NCI-H187 treated with DMSO at 0.1 percent for 48 hours (cell line): Measurements from ENCODE around the gene ZNF860.
"Not testable (repeated sequence)": the region's sequence is repeated elsewhere in the genome, so short reads cannot be mapped to it uniquely, and the experiment has no call there.

Experiments
- DNase-seq: peaks from one replicate; lab custom pipeline; 2025; lab: John Stamatoyannopoulos, UW

Gene ZNF860

DNA sequence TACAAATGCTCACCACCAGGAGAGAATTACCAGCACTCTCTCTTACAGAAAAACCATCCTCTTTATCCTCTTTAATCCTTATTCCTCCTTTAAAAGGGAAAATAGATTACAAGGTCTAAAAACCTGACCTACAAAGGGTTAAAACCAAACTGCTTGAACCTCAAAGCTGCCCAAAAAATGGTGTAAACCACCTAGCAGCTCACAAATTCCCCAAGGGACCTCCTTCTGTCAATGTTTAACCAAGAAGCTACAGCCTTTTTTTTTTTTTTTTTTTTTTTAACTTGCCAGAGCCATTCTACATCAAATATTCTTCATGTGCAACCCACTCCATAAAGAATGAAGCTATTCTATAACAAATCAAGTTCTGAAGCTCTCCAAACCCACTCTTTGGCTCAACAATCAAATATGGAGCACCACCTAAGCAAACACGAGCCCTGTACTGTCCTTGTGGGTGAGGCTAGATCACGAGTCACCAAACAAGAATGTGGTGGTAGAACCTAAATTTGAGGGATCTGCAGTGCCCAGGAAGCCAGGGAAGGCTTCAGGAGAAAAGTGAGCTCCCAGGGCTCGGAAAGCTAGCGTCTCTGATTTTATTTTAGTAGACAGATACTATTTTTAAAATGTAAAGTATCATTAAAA is 20.6 kb upstream of the ZNF860 start:
- DNase-seq: no peak

DNA sequence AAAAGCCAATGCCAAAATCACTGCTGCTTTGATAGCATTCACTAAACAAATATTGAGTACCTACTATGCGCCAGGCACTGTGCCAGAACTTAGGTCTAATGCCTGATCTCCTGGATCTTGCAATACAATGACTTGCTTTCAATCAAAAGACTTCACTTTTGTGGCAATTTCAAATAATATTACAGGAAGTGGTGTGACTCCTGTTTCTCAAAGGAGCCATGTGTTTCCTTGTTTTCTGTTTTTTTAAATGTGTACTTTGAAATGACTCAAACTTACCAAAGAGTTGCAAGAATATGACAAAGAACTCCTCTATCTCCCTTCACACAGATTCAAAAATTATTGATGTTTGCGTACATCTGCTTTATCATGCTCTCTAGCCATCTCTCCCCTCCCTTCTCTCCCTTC is 18.7 kb upstream of the ZNF860 start:
- DNase-seq: no peak

DNA sequence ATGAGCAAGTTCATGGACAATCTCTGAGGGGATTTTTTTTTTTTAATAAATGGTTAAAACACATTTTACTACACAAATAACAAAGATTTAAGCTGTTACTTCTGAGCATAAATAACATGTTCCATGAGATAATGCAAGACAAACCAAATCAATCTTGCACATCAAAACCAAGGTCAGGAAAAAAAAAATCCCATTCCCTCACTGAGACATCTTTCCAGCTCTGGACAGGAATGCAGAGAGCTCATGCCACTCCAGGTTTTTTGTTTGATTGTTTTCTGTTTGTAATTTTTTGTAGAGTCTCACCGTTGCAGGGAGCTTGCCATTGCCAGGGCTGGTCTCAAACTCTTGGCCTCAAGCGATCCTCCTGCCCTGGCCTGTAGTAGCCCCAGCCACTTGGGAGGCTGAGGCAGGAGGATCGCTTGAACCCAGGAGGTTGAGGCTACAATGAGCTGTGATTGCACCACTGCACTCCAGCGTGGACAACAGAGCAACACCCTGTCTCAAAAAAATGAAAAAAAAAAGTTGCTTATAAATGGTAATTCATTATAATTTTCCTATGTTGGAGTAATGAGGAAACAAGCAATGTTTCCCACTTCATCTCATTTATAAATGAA is 14.5 kb upstream of the ZNF860 start:
- DNase-seq: no peak

DNA sequence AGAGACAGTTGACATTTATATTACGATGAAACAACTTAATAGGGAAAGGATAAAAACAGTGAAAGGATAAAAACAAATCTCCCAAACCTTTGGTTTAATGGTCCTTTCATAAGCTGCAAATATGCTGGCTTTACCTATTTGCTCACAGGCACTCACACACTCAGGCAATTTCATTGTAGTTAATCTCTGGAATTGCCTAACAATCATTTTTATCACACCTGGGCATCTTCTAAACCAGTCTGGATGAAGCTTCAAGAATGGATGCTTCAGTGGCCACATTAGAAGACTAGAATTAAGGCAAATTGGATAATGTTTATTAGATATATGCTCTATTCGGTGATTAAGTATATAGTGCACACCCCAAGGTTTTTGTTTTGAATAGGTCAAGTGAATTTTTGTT is 14.0 kb upstream of the ZNF860 start:
- DNase-seq: no peak

DNA sequence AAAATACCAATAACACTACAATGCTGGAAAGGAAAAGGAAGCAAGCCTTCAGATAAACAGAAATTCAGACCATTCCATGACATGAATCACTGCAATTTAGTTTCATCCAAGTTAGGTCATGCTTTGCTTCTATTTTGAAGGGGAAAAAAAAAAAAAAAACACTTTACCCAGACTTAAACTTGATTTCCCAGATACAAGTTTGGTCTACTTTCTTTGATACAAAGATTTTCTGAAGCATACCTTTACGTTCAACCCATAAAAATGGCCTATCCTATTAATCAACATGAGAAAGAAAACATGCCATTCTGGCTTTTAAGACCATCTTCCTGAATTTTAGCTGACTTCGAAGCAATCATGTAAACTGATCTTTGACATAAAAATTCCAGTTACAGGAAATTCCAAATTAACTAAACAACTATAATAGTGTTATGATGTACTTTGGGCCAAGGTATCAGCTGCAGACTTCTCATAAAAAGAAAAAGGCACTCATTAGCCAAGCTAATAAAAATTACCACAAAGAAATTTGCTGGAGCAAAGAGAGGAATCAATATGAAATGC is 13.1 kb upstream of the ZNF860 start:
- no peak for DNase-seq

DNA sequence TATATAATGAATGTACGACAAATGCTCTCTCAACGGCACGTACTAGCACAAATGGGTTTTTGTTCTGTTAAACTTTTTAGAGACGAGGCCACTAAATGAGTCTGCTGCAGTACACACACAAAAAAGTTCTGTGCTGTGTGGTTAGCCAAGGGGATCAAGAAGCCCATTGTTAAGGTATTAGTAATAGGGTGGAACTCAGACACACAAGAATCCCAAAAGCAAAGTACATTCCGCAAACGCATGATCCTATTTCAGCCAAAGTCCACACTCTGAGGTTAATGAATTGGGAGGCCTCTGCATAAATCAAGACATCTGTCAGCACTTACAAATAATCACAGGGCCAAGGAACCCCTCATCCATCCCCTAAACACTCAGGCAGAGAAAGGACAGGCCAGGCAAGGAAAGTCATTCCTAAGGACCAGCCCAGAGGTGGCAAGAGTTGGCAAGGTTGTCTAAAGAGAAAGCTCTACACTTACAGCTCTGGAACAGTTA is 12.6 kb upstream of the ZNF860 start:
- no peak for DNase-seq

DNA sequence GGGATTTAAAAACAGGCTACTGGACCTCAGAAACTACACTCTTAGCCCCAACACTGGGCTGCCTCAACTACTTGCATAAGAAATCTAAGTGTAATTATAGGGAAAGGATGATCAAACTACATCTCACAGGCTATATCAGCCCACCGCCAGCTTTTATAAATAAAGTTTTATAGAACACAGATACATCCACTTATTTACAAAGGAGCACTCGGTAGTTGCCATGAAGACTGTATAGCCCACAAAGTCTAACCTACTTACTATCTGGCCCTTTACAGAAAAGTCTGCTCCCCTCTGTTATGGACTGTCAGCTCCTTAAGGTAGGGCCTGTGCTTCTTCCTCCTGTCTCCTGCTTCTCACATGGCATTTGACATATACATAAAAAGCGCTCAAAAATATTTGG is 9.9 kb upstream of the ZNF860 start:
- DNase-seq: no peak

DNA sequence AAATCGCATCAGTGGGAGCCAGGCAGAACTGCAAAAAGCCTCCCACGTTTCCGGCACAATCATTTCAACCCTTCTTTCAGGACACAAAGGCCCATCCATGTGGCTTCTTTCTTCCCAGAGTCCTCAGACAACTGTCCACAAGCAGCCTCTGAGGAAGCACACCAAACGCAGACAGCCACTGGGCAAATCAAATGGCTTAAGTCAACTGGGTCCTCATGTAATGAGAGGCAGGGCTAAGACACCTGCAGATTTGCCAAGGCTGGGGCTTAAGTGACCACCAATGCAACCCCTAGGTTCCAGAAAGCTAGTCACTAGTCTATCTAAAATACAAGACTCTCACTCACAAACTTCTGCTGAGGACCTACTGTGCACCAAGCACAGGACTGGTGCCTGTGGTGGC is 8.5 kb upstream of the ZNF860 start:
- DNase-seq: no peak

DNA sequence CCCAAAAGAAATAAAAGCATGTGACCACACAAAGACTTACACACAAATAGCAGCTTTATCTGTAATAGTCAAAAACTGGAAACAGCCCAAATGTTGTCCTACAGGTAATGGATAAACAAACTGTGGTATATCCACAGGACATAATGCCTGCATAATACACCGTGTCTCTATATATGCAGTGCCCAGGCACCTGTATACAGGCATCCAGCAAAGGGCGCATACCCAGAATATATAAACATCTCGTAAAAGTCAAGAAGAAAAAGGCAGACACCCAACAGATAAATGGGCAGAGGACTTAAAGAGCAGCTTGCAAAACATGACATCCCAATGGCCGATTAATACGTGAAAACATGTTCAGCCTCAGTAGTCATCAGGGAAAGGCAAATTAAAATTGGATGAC is 7.7 kb upstream of the ZNF860 start:
- DNase-seq: no peak

DNA sequence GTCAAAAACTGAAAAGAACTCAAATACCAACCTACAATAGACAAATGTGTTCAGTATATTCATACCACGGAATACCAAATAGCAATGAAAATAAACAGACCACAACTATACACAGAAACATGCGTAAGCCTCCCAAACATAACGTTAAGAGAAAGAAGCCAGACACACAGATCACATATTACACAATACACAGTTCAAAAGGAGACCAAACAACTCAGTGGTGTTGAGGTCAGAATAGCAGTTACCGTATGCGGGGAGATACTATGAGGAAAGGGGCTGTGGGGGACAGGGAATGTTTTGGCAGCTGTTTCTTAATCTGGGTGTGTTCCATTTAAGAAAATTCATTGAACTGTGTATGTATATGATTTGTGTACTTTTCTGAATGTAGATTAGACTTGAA is 7.1 kb upstream of the ZNF860 start:
- DNase-seq: no peak

DNA sequence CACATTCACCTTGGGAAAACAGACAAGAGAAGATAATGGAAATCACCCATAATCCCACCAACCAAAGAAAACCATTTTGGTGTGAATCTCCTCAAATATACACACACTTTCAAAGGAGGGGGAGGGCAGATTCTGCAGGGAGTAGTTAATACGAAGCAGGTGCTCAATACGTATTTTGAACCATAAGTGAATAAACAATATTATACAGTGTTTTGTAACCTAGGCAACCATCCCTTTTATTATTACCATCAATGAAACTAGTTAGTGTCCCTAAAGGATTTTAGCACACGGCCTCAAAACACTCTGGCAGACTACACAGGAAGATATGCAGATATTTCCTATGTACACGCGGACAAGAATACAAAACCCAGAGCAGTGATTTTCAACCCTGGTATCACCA is 6.6 kb upstream of the ZNF860 start:
- no peak for DNase-seq

DNA sequence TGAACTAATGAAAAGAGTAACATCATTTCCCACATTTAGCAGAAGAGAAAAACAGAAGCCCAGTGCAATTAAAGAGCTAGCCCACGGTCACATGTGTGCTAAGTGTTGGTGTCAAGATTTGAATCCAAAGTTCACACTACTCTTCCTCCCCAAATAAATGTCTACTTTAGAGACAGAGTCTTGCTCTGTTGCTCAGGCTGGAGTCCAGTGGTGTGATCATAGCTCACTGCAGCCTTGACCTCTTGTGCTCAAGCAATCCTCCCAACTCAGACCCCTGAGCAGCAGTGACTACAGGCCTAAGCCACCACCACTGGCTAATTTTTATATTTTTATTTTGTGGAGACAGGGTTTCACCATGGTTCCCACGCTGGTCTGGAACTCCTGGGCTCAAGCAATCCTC is 5.2 kb upstream of the ZNF860 start:
- no peak for DNase-seq

DNA sequence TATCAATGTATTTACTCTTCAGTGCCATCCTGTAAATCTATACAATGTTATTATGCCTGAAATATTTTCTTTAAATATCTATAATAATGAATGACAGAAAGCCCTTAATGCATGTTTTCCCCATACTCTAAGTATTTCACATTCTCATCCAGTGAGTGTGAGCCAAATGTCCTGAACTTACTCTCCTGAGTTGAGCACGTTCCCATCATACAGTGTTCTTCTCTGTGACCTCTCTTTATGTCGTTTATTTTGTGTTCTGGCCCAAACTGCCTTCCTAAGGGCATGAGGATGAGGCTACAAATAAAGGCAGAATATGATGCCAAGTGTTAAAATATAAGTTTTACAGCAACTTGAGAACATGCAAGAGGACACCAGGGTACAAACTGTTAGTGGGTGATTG is 3.8 kb upstream of the ZNF860 start:
- DNase-seq: no peak

DNA sequence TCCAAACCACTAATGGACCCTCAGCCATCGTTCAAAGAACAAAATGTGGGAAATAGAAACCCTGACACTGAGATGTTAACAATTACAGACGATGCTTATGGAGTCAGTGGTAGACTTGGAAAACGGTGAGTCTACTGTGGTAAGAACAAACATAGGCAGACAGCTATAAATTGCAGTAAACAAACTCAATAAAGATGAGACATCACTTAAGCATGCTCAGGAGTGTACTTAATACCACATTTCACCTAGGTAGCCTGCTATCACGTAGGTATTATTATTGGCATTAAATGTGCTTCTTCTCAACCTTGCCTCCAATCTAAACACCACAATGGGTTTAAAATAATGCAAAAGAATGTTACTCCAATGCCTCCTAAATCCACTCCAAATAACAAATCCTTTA is 3.0 kb upstream of the ZNF860 start:
- no peak for DNase-seq

DNA sequence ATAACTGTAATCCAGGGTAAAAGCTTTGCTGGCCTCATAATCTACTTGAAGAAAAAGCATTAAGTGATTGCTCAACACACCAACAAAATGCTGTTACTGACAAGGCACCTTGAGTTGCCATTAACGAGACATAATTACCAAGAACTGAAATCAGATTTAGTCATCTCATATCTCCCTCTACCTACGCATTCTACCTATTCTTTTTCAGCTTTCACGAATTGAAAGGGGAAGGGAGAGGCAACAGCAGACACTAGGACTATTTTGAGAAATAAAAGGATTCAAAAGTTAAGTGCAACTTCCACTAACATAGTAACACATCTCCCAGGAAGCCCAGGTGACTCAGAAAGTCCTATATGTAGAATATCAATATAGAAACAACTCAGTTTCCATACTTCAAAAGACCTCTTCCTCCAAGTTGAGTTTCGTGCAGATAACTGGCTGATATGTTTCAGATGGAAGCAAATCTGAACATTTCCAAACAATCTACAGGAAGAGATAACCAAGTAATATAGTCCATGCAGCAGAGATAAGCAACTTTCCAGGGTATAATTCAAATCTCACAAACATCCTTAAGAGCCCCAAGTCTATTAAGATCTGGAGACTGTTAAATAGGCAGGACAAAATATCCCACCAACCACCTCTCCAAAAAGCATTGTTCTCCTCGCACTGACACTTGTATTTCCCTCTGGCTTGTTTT is 2.4 kb upstream of the ZNF860 start:
- DNase-seq: no peak

DNA sequence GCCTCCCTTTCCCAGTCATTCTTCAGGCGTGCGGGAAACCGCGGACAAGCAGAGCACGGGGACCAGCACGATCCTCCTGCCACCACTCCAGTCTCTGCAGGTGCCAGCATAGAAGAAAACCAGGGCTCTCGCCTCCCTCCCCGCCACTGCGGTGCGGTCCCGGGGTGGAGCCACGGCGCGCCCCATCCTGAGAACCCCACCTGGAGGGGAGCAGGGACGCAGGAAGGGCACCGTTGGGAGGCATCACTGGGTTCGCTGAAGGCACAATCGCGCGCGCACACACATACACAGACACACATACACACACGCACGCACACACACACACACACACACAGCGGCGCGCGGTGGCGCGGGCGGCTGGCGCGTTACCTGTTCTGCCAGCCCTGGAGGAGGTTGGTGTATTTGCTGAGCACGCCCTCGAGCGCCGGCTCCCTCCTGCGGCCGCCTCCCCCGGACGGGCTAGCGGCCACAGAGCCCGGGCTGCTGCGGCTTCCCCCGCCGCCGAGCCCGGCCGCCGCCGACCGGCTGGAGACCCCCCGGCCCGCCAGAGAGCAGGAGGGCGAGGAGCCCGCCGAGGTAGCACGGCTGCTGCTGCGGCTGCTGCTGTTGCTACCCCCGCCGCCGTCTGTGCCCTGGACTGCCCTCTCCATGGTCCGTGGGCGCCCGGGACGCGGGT is 882 bp upstream of the ZNF860 start:
- DNase-seq: no peak

DNA sequence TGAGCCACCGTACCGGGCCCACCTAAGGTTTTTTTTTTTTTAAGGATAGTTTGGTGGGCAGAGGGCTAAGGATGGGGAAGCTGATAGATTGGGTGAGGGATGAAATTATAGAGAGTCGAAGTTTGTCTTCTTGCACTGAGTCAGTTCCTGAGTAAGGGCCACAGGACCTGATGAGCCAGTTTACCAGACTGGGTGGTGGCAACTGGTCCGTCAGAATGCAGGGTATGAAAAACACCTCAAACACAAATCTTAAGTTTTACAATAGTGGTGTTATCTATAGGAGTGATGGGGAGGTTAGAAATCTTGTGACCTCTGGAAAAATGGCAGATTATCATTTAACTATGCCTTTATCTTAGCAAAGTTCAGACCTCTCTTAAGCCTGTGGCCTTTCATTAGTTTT is 2.8 kb downstream of the ZNF860 start:
- DNase-seq: no peak

DNA sequence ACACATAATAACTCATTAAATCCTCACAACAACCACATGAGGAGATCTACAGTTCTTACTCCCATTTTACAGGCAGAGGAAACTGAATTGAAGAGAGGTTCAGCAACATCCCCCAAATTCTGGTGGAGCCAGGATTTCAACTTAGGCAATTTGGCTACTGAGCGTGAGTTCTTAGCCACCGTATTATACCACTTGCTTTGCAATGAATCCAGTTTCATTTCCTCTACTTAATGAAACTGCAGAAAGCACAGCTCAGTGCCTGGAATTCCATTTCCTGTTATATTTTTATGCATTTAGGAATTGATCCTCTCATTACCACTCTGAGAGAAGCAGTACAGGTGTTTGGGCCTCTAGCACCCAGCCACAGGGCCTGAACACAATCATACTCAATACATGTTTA is 4.3 kb downstream of the ZNF860 start:
- no peak for DNase-seq

DNA sequence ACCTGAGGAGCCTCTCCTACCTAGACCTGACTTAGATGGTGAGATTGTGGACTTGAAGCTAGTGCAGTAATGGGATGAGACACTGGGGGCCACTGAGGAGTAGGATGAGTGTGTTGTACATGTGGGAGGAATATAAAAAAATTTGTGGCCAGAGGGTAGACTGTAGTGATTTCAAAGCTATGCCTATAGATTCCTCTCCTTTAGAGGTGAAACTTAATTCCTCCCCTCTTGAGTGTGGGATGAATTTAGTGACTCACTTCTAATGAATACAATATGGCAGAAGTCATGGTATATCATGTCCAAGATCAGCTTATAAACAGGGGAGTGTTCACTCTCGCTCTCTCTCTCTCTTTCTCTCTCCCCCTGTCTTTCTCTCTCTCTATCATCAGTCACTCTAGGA is 6.7 kb downstream of the ZNF860 start:
- no peak for DNase-seq

DNA sequence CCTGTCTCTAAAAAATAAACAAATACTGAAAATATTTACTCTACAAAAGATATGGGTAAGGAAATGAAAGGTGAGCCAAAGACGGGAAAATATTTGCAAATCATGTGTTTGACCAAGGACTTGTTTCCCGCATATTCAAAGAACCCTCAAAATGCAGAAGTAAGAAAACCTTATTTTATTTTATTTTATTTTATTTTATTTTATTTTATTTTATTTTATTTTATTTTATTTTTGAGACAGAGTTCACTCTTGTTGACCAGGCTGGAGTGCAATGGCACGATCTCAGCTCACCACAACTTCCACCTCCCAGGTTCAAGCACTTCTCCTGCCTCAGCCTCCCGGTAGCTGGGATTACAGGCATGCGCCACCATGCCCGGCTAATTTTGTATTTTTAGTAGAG is 11.4 kb downstream of the ZNF860 start:
- DNase-seq: not testable (repeated sequence)

DNA sequence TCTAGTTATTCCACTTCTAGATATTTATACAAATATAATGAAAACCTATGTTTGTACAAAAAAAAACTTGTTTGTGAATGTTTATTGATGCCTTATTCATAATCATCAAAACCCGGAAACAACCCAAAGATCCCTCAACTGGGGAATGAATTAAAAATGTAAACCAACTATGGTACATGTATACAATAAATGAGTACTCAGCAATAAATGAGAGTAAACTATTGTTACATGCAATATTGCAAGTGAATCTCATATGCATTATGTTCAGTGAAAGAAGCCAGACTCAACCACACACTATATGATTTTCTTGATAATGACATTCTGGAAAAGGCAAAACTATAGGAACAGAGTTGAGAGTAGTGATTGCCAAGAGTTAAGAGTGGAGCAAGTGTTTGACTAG is 12.3 kb downstream of the ZNF860 start:
- DNase-seq: no peak

DNA sequence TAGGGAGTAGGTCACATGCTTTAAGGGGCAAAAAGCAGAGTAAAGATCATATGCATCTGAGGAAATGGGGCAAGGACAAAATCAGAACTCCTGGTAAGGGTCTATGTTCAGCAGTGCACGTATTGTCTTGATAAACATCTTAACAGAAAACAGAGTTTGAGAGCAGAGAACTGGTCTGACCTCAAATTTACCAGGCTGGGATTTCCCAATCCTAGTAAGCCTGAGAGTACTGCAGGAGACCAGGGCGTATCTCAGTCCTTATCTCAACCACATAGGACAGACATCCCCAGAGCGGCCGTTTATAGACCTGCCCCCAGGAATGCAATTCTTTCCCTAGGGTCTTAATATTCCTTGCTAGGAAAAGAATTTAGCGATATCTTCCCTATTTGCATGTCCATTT is 13.5 kb downstream of the ZNF860 start:
- DNase-seq: not testable (repeated sequence)

DNA sequence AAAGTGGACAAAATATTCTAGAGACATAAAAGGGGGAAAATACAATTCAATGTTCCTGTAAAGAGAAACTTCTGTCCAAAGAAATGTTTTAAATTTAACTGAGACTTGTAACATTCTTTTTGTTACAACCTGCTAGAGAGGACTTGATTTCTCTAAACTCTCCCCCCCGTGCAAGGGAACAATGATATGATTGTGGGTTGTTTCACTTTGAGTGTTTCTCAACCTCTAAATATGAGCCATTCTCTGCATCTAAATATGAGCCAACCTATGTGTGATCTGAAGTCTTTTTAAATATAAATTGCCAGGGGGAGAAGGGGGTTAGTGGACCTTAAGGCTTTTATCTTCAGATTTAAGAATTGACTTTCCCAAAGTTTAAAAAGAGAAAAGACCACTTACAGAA is 14.6 kb downstream of the ZNF860 start:
- DNase-seq: no peak
